Retinal pigment epithelial cell (primary cell): ENCODE data around the gene RNF223.

Experiments
- DNase-seq: peaks from one replicate; pipeline ENCODE4 v3.0.0-alpha.2; 2010; ENCODE audit warnings: low read depth
- H3K4me3 ChIP-seq: 2 replicates; pipeline ENCODE4 v1.5.1; 2011; ENCODE audit warnings: mild to moderate bottlenecking, low read length, control low read depth, moderate library complexity
- CTCF ChIP-seq: conservative IDR thresholded peaks from 2 replicates; pipeline ENCODE4 v1.5.1; 2011; ENCODE audit warnings: low read depth, low read length, control low read depth, inconsistent platforms

RNF223 gene

GRCh38 chr1:1022302-1023009, 51.6 kb downstream of the RNF223 start:
- no peak for DNase-seq
- TF ChIP-seq CTCF = no peak
- no peak overlapping the region for H3K4me3 ChIP-seq

- DNase-seq = no peak
- H3K4me3 ChIP-seq = peak overlapping the region; percentile 72
- no peak for TF ChIP-seq CTCF
Measured at GRCh38 chr1:1021920-1022259, 52.2 kb downstream of the RNF223 start.

- peak overlapping the region; percentile 72 for H3K4me3 ChIP-seq
- DNase-seq = no peak
- no peak for TF ChIP-seq CTCF
Measured at GRCh38 chr1:1021010-1021919, 52.8 kb downstream of the RNF223 start.
